ENCODE results near the gene BCAS3.

DNA sequence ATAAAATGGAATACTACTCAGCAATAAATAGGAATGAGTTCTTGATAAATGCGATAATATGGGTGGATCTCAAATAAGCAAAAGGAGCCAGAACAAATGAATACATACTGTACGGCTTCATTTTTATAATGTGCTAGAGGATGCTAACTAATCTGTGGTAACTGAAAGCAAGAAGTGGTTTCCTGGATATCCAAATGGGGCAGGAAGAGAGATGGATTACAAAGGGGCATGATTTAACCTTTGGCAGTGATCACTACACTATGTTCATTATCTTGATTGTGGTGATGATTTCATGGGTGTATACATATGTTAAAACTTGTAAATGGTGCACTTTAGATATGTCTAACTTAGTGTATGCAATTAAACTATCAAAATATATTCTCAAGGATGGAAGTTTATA is 499.7 kb downstream of the BCAS3 start:
- TF ChIP-seq, protein P1, sequence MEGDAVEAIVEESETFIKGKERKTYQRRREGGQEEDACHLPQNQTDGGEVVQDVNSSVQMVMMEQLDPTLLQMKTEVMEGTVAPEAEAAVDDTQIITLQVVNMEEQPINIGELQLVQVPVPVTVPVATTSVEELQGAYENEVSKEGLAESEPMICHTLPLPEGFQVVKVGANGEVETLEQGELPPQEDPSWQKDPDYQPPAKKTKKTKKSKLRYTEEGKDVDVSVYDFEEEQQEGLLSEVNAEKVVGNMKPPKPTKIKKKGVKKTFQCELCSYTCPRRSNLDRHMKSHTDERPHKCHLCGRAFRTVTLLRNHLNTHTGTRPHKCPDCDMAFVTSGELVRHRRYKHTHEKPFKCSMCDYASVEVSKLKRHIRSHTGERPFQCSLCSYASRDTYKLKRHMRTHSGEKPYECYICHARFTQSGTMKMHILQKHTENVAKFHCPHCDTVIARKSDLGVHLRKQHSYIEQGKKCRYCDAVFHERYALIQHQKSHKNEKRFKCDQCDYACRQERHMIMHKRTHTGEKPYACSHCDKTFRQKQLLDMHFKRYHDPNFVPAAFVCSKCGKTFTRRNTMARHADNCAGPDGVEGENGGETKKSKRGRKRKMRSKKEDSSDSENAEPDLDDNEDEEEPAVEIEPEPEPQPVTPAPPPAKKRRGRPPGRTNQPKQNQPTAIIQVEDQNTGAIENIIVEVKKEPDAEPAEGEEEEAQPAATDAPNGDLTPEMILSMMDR (IDR thresholded peaks at IDR 0.05): no peak
- TF ChIP-seq POLR2A (IDR thresholded peaks at IDR 0.05): no peak
